Omental fat pad (tissue), 4 donors: ENCODE results near the gene TIGD6. TPM values are rescaled to one million over a fixed set of nuclear protein-coding genes. Genes with fewer than 3 reads are reported as not detected.
"Not testable (repeated sequence)": the region's sequence is repeated elsewhere in the genome, so short reads cannot be mapped to it uniquely, and the experiment has no call there.

Experiments
- ATAC-seq: fragments of 150-250 bp; one replicate; pipeline ENCODE4 v1.9.1; 2016; ENCODE audit warnings: mild to moderate bottlenecking, moderate library complexity; ENCODE audit not compliant: low FRiP score
- DNase-seq: peaks from one replicate; pipeline ENCODE4 v3.0.0-alpha.2; 2019; ENCODE audit warnings: low spot score
- total RNA-seq, 4 donors: library from RNA; depleted of rRNA; stranded (reverse); fragments of >200 nt; gene quantifications; one replicate each; pipeline ENCODE4 v1.1.0, GENCODE V29; 2016
- TF ChIP-seq, protein P1 (sequence below), 3 donors: fragments of 450-650 bp; IDR thresholded peaks; one replicate each; pipeline ENCODE4 v1.5.1; 2016 to 2017; ENCODE audit warnings: antibody characterized with exemption in 3 of 3, mild to moderate bottlenecking in 3 of 3, moderate library complexity in 2 of 3

The TIGD6 gene
- total RNA-seq, 4 donors from 2014 or later = 3.1 to 4.9 (median 3.8) TPM

DNA sequence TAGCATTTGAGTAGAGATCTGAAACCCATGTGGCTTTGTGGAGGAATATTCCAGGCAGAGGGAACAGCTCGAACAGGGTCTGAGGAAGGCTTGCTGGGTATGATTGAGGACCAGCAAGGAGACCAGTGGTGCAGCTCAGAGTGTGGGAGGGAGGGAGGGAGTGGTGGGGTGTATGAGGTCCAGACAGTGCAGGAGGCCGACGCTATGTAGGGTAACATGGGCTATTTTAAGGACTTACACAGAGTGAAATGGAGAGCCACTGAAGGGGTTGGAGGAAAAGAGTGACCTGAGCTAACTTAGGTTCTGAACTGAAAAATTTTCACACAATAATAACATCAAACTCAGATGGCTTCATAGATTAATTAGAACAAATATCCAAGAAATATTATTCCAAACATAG is 42.0 kb upstream of the TIGD6 start:
- TF ChIP-seq, protein P1, sequence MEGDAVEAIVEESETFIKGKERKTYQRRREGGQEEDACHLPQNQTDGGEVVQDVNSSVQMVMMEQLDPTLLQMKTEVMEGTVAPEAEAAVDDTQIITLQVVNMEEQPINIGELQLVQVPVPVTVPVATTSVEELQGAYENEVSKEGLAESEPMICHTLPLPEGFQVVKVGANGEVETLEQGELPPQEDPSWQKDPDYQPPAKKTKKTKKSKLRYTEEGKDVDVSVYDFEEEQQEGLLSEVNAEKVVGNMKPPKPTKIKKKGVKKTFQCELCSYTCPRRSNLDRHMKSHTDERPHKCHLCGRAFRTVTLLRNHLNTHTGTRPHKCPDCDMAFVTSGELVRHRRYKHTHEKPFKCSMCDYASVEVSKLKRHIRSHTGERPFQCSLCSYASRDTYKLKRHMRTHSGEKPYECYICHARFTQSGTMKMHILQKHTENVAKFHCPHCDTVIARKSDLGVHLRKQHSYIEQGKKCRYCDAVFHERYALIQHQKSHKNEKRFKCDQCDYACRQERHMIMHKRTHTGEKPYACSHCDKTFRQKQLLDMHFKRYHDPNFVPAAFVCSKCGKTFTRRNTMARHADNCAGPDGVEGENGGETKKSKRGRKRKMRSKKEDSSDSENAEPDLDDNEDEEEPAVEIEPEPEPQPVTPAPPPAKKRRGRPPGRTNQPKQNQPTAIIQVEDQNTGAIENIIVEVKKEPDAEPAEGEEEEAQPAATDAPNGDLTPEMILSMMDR (IDR thresholded peaks at IDR 0.05) = no peak
- DNase-seq (no peak), ATAC-seq (no peak)

DNA sequence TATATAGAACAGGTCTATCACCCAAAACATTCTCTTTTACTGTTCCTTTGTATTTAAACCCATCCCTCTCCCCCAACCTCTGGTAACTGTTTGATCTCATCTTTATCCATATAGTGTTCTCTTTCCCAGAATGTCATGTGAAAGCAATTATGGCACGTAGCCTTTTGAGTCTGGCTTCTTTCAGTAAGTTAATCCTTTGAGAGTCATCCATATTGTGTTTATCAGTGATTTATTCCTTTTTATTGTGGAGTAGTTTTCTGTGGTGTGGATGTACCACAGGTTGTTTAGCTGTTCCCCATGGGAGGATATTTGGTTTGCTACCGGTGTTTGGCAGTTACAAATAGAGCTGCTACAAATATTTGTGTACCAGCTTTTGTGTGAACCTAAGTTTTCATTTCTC is 38.1 kb upstream of the TIGD6 start:
- ATAC-seq = no peak
- DNase-seq = no peak
- TF ChIP-seq, protein P1 (IDR thresholded peaks at IDR 0.05) = no peak

DNA sequence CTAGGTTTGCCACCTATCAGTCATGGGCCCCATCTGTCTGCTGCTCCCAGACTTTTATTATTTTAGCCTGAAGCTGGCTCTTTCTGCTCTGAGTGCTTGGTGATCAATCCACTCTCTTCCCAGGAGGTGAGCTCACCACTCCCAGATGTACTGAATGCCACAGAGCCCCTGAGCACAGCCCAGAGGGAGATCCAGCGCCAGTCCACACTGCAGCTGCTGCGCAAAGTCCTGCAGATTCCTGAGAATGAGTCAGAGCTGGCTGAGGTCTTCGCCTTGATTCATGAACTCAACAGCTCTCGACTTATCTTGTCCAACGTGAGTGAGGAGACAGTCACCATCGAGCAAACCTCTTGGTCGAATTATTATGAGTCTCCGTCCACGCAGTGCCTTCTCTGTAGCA is 36.1 kb upstream of the TIGD6 start:
- DNase-seq (no peak), ATAC-seq (peak; percentile 95)
- TF ChIP-seq, protein P1 (IDR thresholded peaks at IDR 0.05) = no peak

DNA sequence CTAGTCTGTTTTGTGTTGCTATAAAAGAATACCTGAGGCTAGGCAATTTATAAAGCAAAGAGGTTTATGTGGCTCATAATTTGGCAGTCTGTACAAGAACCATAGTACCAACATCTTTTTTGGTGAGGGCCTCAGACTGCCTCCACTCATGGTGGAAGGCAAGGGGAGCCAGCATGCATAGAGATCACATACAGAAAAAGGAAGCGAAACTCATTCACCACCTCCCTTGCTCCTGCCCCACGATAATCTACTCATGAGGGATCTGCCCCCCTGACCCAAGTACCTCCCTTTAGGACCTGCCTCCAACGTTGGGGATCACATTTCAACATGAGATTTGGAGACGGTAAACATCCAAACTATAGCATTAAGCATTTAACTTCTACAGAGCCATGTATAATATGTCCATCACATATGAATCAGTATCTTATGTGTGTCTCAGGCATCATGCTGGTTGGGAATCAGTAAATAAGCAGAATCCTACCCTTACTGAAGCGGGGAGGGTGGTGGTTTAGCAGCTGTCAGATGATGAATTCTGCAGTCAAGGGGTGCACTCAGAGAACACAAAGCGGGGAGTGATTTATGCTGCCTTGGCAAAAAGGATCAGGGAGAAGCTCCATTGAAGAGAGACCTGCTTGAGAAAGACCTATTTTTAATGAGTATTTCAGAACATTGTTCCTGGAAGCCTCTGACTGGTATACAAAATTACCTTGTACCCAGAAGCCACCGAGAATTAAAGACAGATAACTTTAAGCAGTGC is 34.9 kb upstream of the TIGD6 start:
- TF ChIP-seq, protein P1 (IDR thresholded peaks at IDR 0.05) = no peak
- no peak for ATAC-seq
- DNase-seq = no peak

DNA sequence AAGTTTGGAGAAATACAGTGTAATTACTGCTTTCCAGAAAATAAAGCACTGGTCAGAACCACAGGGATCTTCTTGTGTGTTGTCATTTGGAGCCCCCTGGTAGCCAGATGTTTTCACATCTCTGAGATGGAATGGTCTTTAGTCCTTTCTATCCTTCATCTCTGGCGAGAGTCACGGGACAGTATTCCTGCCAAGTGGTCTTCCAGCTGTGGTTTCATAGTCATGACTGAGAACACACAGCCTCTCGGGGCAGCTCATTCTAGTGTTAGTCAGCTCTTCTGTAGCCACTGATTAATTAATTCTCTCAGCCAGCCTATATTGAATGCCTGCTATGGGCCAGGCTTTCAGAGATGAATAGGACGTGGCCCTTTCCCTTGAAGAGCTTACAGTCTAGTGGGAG is 34.2 kb upstream of the TIGD6 start:
- DNase-seq (no peak), ATAC-seq (no peak)
- TF ChIP-seq, protein P1 (IDR thresholded peaks at IDR 0.05) = no peak

DNA sequence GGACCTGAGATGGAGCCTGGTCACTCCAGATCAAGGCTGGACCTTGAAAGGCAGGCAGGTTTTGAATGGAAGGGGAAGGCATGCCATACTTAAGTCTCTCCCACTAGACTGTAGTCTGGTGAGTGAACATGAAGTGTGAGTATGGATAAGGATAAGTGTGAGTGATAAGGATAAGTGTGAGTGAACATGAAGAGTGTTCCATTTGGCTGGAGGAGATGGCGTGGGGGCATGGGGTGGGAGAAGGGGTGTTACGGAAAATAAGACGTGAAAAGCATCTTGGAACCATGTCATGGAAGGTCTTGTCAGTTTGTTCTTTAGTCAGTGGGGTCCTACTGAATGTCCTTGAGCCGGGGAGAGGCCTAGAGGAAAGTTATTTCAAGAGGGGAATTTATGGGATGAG is 32.9 kb upstream of the TIGD6 start:
- DNase-seq (no peak), ATAC-seq (no peak)
- TF ChIP-seq, protein P1 (IDR thresholded peaks at IDR 0.05) = no peak

DNA sequence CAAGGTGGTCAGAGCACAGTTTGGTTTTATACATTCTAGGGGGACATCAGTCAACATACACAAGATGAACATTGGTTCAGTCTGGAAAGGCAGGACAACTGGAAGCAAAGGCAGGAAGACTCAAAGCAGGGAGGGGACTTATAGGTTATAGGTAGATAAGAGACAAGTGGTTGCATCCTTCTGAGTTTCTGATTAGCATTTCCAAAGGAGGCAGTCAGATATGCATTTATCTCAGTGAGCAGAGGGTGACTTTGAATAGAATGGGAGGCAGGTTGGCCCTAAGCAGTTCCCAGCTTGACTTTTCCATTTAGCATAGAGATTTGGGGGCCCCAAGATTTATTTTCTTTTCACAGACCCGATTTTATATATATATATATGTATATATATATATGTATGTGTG is 27.6 kb upstream of the TIGD6 start:
- DNase-seq, ATAC-seq: not testable (repeated sequence)
